ENCODE data around the gene NEAT1. TPM values are rescaled to one million over a fixed set of nuclear protein-coding genes. Genes with fewer than 3 reads are reported as not detected.
A peak's percentile ranks its signal among the peaks of the same experiment; 100 is the strongest.

The NEAT1 gene
- total RNA-seq, 1 experiment from 2014 or later = 564 TPM

GRCh38 chr11:65429724-65430405, 7.3 kb downstream of the NEAT1 start:
- no peak overlapping the region for H3K4me2 ChIP-seq (ENCODE audit: low read length)

More at GRCh38 chr11:65429724-65430405, 7.3 kb downstream of the NEAT1 start:
- peak overlapping the region; percentile 42; the same call in 1 of the 2 replicates for H3K27ac ChIP-seq (ENCODE audit: low read depth, low read length)
- intact Hi-C loops (cut with micrococcal nuclease) = no loop called here
- no peaks in the 10 kb centered on the region for H3K9me3 ChIP-seq (ENCODE audit: control insufficient read depth in 1 of 2, insufficient read depth in 1 of 2, low read depth in 1 of 2, low read length in 2 of 2)
- H3K4me1 ChIP-seq (ENCODE audit: control insufficient read depth in 1 of 2, insufficient read depth in 2 of 2, low read length in 2 of 2) = peaks cover 18 to 44% of the 10 kb centered on the region in 2 experiments
- peaks cover 59% of the 10 kb centered on the region for H3K79me2 ChIP-seq (ENCODE audit: insufficient read depth, low read length)
- H3K27me3 ChIP-seq (ENCODE audit: insufficient read depth, low read length) = no peaks in the 10 kb centered on the region
- TF ChIP-seq REST (IDR thresholded peaks at IDR 0.05; ENCODE audit: low read depth) = no peak
- TF ChIP-seq EZH2phosphoT487 (IDR thresholded peaks at IDR 0.05; ENCODE audit: borderline replicate concordance) = no peak
- TF ChIP-seq YY1 (IDR thresholded peaks at IDR 0.05; ENCODE audit: extremely low read depth, insufficient replicate concordance, low read depth, low read length) = no peak
- no peak for TF ChIP-seq TCF7L2 (IDR thresholded peaks at IDR 0.05; ENCODE audit: borderline replicate concordance, extremely low read depth, insufficient read depth, insufficient read length)
- TF ChIP-seq ELF1 (IDR thresholded peaks at IDR 0.05; ENCODE audit: borderline replicate concordance, low read depth) = no peak
- TF ChIP-seq POLR2AphosphoS5 (IDR thresholded peaks at IDR 0.05; ENCODE audit: low read depth, low read length) = 0 out of 2 replicates have a peak, but pooled peaks have one; percentile 49
- no peak for TF ChIP-seq SP1 (IDR thresholded peaks at IDR 0.05; ENCODE audit: low read depth)
- peak; percentile 47 for TF ChIP-seq POLR2A (IDR thresholded peaks at IDR 0.05; ENCODE audit: borderline replicate concordance, extremely low read depth, insufficient read depth, insufficient read length)
- TF ChIP-seq ATF3 (IDR thresholded peaks at IDR 0.05) = no peak
- TF ChIP-seq SIN3A (IDR thresholded peaks at IDR 0.05; ENCODE audit: low read depth) = no peak
- TF ChIP-seq CBX3 (IDR thresholded peaks at IDR 0.05; ENCODE audit: low read depth) = no peak
- no peak for TF ChIP-seq CTCF (IDR thresholded peaks at IDR 0.05 in 2 of 3, conservative IDR thresholded peaks at IDR 0.05 in 1 of 3; ENCODE audit: borderline replicate concordance in 1 of 3, insufficient read depth in 1 of 3, low read depth in 2 of 3, low read length in 2 of 3)
- TF ChIP-seq MAX (IDR thresholded peaks at IDR 0.05) = no peak
- TF ChIP-seq RAD21 (IDR thresholded peaks at IDR 0.05; ENCODE audit: low read depth) = no peak
- no peak for TF ChIP-seq JUND (IDR thresholded peaks at IDR 0.05)
- peaks cover 0 to 7% of the 10 kb centered on the region in 2 experiments; a peak in 1 of 4 replicates for H3K36me3 ChIP-seq (ENCODE audit: control insufficient read depth in 1 of 2, insufficient read depth in 2 of 2, low read length in 2 of 2)
- ChIA-PET RAD21 (ENCODE audit: low non-redundant PET in 1 of 2, low total read pairs in 2 of 2, uncharacterized antibody in 2 of 2, unreplicated experiment in 2 of 2) (no interaction called here), CTCF (interaction anchor here (1.0 kb wide), 1 partner anchor 39 kb away, joined by 4 read pairs; no protein-coding TSS in a partner anchor), POLR2A (interaction anchor here (1.1 kb wide), 1 partner anchor 69 kb away, joined by 4 read pairs; the partner anchor contains the start of gene MALAT1)
- DNase-seq (ENCODE audit: low read depth, low spot score) (no peak), ATAC-seq (no peak)
- no TSS peak for BruUV-seq (replicated peaks)
- no peak overlapping the region for H2AFZ ChIP-seq (ENCODE audit: low read depth, low read length, poor library complexity, severe bottlenecking)
- no peak overlapping the region for H3K9ac ChIP-seq (ENCODE audit: low read length)
- H4K20me1 ChIP-seq (ENCODE audit: insufficient read depth) = peaks cover 19% of the 10 kb centered on the region
- H3K9me2 ChIP-seq (ENCODE audit: insufficient read depth) = no peaks in the 10 kb centered on the region
- H3K4me3 ChIP-seq (replicated peaks in 1 of 2; ENCODE audit: low read depth in 1 of 2, low read length in 2 of 2) = no peak overlapping the region
